ENCODE measurements around the gene FAM171A2. TPM values are rescaled to one million over a fixed set of nuclear protein-coding genes. Genes with fewer than 3 reads are reported as not detected.
"Not testable (repeated sequence)": the region's sequence is repeated elsewhere in the genome, so short reads cannot be mapped to it uniquely, and the experiment has no call there.

The FAM171A2 gene
- total RNA-seq, 2 experiments from 2014 or later = 0.37 to 0.45 TPM

GRCh38 chr17:44349553-44350070 is 14.0 kb downstream of the FAM171A2 start:
- POLR2A ChIA-PET = interaction anchor here (0.6 kb wide), 2 partner anchors 147 to 264 kb away, joined by 3 read pairs; no protein-coding TSS in a partner anchor
- DNase-seq = no peak
- Mint-ChIP-seq H3K36me3 (ENCODE audit: low read depth) (peaks cover 12% of the 10 kb centered on the region), H3K4me3 (no peak overlapping the region), H3K4me1 (ENCODE audit: low read depth) (peaks cover 28% of the 10 kb centered on the region), H3K27ac (no peak overlapping the region), H3K9me3 (ENCODE audit: insufficient read depth) (no peaks in the 10 kb centered on the region), H3K27me3 (ENCODE audit: low read depth) (no peaks in the 10 kb centered on the region)
- ATAC-seq = no peak
- CTCF ChIA-PET = interaction anchor here (0.6 to 6.3 kb wide), 10 partner anchors 9 to 226 kb away, joined by 3 to 60 read pairs (median 12); partner anchors contain the start of genes FAM171A2 and HDAC5

GRCh38 chr17:44348988-44349364 is 14.7 kb downstream of the FAM171A2 start:
- no peak overlapping the region for H3K27ac Mint-ChIP-seq
- ATAC-seq = no peak
- CTCF ChIA-PET = interaction anchor here (2.3 to 4.1 kb wide), 3 partner anchors 15 to 147 kb away, joined by 5 to 26 read pairs (median 11); partner anchors contain the start of gene FAM171A2
- no peak overlapping the region for H3K4me3 Mint-ChIP-seq
- DNase-seq = no peak
- H3K36me3 Mint-ChIP-seq (ENCODE audit: low read depth) = peaks cover 12% of the 10 kb centered on the region
- no peaks in the 10 kb centered on the region for H3K9me3 Mint-ChIP-seq (ENCODE audit: insufficient read depth)
- peaks cover 30% of the 10 kb centered on the region for H3K4me1 Mint-ChIP-seq (ENCODE audit: low read depth)
- POLR2A ChIA-PET = interaction anchor here (0.6 kb wide), 1 partner anchor 264 kb away, joined by 3 read pairs; no protein-coding TSS in a partner anchor
- H3K27me3 Mint-ChIP-seq (ENCODE audit: low read depth) = peaks cover 2% of the 10 kb centered on the region

GRCh38 chr17:44348234-44348987 is 15.2 kb downstream of the FAM171A2 start:
- Mint-ChIP-seq H3K9me3 (ENCODE audit: insufficient read depth) (no peaks in the 10 kb centered on the region), H3K4me3 (no peak overlapping the region), H3K27ac (no peak overlapping the region), H3K36me3 (ENCODE audit: low read depth) (peaks cover 12% of the 10 kb centered on the region), H3K4me1 (ENCODE audit: low read depth) (peaks cover 30% of the 10 kb centered on the region), H3K27me3 (ENCODE audit: low read depth) (peaks cover 7% of the 10 kb centered on the region)
- ChIA-PET POLR2A (no interaction called here), CTCF (interaction anchor here (0.8 to 4.1 kb wide), 9 partner anchors 15 to 225 kb away, joined by 3 to 26 read pairs (median 4); partner anchors contain the start of genes FAM171A2 and HDAC5)
- no peak for DNase-seq
- no peak for ATAC-seq

GRCh38 chr17:44347206-44348055 is 16.2 kb downstream of the FAM171A2 start:
- CTCF ChIA-PET = interaction anchor here (0.7 to 2.3 kb wide), 8 partner anchors 16 to 370 kb away, joined by 3 to 9 read pairs (median 4); partner anchors contain the start of genes FAM171A2 and HDAC5
- H3K9me3 Mint-ChIP-seq (ENCODE audit: insufficient read depth); ATAC-seq; H3K27ac Mint-ChIP-seq; DNase-seq; POLR2A ChIA-PET; H3K36me3 Mint-ChIP-seq (ENCODE audit: low read depth); H3K4me3 Mint-ChIP-seq: not testable (repeated sequence)
- Mint-ChIP-seq H3K4me1 (ENCODE audit: low read depth) (peaks cover 30% of the 10 kb centered on the region), H3K27me3 (ENCODE audit: low read depth) (peaks cover 15% of the 10 kb centered on the region)

GRCh38 chr17:44346064-44346844 is 17.4 kb downstream of the FAM171A2 start:
- ChIA-PET CTCF (interaction anchor here (0.7 to 3.6 kb wide), 26 partner anchors 8 to 285 kb away, joined by 3 to 70 read pairs (median 6); partner anchors contain the start of genes HDAC5, RUNDC3A and TMUB2), POLR2A (interaction anchor here (0.5 to 1.7 kb wide), 4 partner anchors 22 to 160 kb away, joined by 3 to 5 read pairs (median 4); partner anchors contain the start of genes SLC25A39 and TMUB2)
- Mint-ChIP-seq H3K27ac (peak overlapping the region; percentile 32), H3K4me3 (peak overlapping the region; percentile 88), H3K36me3 (ENCODE audit: low read depth) (peaks cover 3% of the 10 kb centered on the region), H3K9me3 (ENCODE audit: insufficient read depth) (no peaks in the 10 kb centered on the region), H3K4me1 (ENCODE audit: low read depth) (peaks cover 30% of the 10 kb centered on the region), H3K27me3 (ENCODE audit: low read depth) (peaks cover 15% of the 10 kb centered on the region)
- DNase-seq = no peak
- no peak for ATAC-seq

GRCh38 chr17:44345454-44346026 is 18.1 kb downstream of the FAM171A2 start:
- ATAC-seq (peak; percentile 53), DNase-seq (peak; percentile 67)
- Mint-ChIP-seq H3K27me3 (ENCODE audit: low read depth) (peaks cover 17% of the 10 kb centered on the region), H3K36me3 (ENCODE audit: low read depth) (no peaks in the 10 kb centered on the region), H3K4me3 (peak overlapping the region; percentile 88), H3K9me3 (ENCODE audit: insufficient read depth) (no peaks in the 10 kb centered on the region), H3K4me1 (ENCODE audit: low read depth) (peaks cover 30% of the 10 kb centered on the region), H3K27ac (peak overlapping the region; percentile 75)
- POLR2A ChIA-PET = interaction anchor here (0.5 to 1.7 kb wide), 5 partner anchors 14 to 159 kb away, joined by 3 to 7 read pairs (median 4); partner anchors contain the start of genes SLC25A39 and TMUB2
- CTCF ChIA-PET = interaction anchor here (0.7 to 3.6 kb wide), 32 partner anchors 9 to 284 kb away, joined by 3 to 70 read pairs (median 6); partner anchors contain the start of genes HDAC5, RUNDC3A and TMUB2

- Mint-ChIP-seq H3K27me3 (ENCODE audit: low read depth) (peaks cover 20% of the 10 kb centered on the region), H3K4me3 (peak within 1 kb of the TSS; percentile 88), H3K36me3 (ENCODE audit: low read depth) (no peaks in the 10 kb centered on the region), H3K9me3 (ENCODE audit: insufficient read depth) (no peaks in the 10 kb centered on the region), H3K27ac (peak within 1 kb of the TSS; percentile 75), H3K4me1 (ENCODE audit: low read depth) (peaks cover 30% of the 10 kb centered on the region)
- peak; percentile 91 for DNase-seq
- ATAC-seq = peak; percentile 99
- CTCF ChIA-PET = interaction anchor here (0.7 to 3.6 kb wide), 29 partner anchors 9 to 222 kb away, joined by 3 to 70 read pairs (median 6); partner anchors contain the start of genes HDAC5, RUNDC3A and TMUB2
- POLR2A ChIA-PET = interaction anchor here (1.3 to 1.7 kb wide), 2 partner anchors 14 to 159 kb away, joined by 5 to 7 read pairs; partner anchors contain the start of gene TMUB2
Measured at GRCh38 chr17:44344939-44345453, 18.7 kb downstream of the FAM171A2 start, which contains the start of gene GRN. Gene GRN (plus strand): TSS chr17:44345302. CDS start chr17:44349165, 3,863 bp downstream.

GRCh38 chr17:44343510-44344209 is 20.0 kb downstream of the FAM171A2 start:
- POLR2A ChIA-PET = no interaction called here
- no peak for ATAC-seq
- no peak overlapping the region for H3K27ac Mint-ChIP-seq
- peaks cover 28% of the 10 kb centered on the region for H3K4me1 Mint-ChIP-seq (ENCODE audit: low read depth)
- H3K9me3 Mint-ChIP-seq (ENCODE audit: insufficient read depth) = no peaks in the 10 kb centered on the region
- no peak for DNase-seq
- H3K4me3 Mint-ChIP-seq = no peak overlapping the region
- H3K27me3 Mint-ChIP-seq (ENCODE audit: low read depth) = peaks cover 20% of the 10 kb centered on the region
- no peaks in the 10 kb centered on the region for H3K36me3 Mint-ChIP-seq (ENCODE audit: low read depth)
- CTCF ChIA-PET = interaction anchor here (3.1 to 3.6 kb wide), 3 partner anchors 10 to 141 kb away, joined by 39 to 70 read pairs (median 68); no protein-coding TSS in a partner anchor

- peaks cover 20% of the 10 kb centered on the region for H3K27me3 Mint-ChIP-seq (ENCODE audit: low read depth)
- DNase-seq; H3K36me3 Mint-ChIP-seq (ENCODE audit: low read depth); H3K9me3 Mint-ChIP-seq (ENCODE audit: insufficient read depth); H3K27ac Mint-ChIP-seq; ATAC-seq; H3K4me3 Mint-ChIP-seq; POLR2A ChIA-PET: not testable (repeated sequence)
- CTCF ChIA-PET = interaction anchor here (1.5 to 3.3 kb wide), 3 partner anchors 10 to 130 kb away, joined by 5 to 16 read pairs (median 6); no protein-coding TSS in a partner anchor
- peaks cover 11% of the 10 kb centered on the region for H3K4me1 Mint-ChIP-seq (ENCODE audit: low read depth)
Measured at GRCh38 chr17:44340553-44340952, 23.1 kb downstream of the FAM171A2 start.
